Medulla oblongata (tissue), 1 donor: ENCODE measurements around the gene LMO7.
A peak's percentile ranks its signal among the peaks of the same experiment; 100 is the strongest.
"Not testable (repeated sequence)": the region's sequence is repeated elsewhere in the genome, so short reads cannot be mapped to it uniquely, and the experiment has no call there.

ENCODE experiments used
- DNase-seq: peaks from one replicate; pipeline ENCODE4 v3.0.0-alpha.2; 2015; ENCODE audit errors: extremely low spot score

The LMO7 gene

DNA sequence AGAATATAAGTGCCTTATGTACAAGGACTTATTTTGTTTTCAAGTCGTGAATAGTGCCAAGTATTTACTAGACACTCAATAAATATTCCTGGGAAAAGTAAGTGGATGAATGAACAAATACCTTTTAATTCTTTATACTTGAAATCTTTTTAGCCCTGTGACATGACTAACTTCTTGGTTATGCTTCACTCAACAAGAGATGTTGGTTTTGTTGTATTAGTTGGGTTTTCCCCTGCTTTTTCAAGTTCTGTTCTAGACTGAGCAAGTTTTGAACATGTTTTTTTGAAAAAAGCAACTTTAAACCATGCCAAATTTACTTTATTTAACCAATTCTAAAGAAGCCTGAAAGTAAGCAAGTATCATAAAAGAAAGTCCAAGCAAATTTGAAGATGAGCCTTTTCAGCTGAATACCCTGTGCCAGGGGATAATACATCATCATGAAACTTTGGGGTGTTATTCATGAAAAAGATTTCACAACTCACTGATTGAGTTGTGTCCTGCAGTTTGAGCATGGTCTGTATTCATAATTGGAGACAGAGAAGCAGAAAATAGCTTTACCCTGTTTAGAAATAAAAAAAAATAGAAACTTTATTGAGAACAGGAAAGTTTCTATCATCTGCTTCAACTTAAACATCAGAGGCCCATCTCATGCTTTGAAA is 11.1 kb downstream of the LMO7 start:
- no peak for DNase-seq

GRCh38 chr13:75648446-75648845 is 12.3 kb downstream of the LMO7 start:
- DNase-seq: no peak

DNA sequence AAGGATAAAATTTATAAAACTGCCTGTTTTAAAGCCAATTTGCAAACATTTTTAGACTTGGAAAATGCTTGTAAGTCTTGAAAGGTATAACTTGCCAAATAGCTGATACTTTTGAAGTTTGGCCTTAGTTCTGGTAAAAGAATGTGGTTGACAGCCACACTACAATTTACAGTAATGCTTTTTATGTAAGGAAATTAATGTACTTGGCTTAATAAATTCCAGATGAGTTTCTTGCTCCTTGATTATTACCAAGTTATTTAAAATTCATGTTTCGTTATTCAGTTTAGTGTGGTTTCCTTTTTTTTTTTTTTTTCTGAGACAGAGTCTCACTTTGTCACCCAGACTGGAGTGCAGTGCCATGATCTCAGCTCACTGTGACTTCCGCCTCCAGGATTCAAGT is 14.9 kb downstream of the LMO7 start:
- no peak for DNase-seq

DNA sequence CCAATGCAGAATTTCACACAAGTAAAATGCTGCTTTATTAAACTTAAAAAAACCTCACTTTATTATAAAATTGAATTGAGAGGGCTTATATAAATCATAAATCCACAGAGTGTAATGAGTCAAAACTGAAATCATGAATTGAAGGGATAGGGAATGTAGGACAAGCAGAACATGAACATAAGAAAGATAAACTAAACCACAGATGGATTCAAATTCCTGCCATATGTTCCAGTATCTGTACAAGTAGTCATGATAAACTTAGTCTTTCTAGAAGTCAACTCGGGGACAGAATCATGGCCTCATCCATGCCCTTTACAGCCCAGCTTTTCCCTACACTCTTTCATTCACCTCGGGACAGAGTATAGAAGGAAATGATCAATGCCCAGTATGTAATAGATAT is 16.6 kb downstream of the LMO7 start:
- DNase-seq: no peak

- no peak for DNase-seq
These were observed 20.4 kb downstream of the LMO7 start for GRCh38 chr13:75656425-75656989.

- DNase-seq: no peak
These were observed 21.0 kb downstream of the LMO7 start for GRCh38 chr13:75657111-75657510.

DNA sequence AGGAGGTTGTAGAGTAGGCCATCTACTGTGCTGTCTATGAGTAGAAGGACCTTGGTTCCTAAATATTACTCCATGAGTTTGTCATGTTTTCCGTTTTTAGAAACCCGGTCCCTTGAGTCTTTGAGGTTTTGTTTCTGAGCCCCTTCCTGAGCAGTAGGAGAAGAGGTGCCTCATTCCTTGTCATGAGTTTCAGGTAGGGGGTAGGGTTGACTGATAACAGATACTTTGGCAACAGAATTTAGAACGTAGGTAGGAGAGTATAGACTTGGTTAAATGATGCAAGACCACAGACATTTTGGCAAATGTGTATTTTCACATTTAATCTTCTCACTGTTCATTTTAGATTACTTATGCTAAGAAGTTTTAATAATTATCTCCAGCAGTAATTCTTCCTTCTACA is 24.6 kb downstream of the LMO7 start:
- DNase-seq: no peak

GRCh38 chr13:75661443-75661842 is 25.3 kb downstream of the LMO7 start:
- no peak for DNase-seq

DNA sequence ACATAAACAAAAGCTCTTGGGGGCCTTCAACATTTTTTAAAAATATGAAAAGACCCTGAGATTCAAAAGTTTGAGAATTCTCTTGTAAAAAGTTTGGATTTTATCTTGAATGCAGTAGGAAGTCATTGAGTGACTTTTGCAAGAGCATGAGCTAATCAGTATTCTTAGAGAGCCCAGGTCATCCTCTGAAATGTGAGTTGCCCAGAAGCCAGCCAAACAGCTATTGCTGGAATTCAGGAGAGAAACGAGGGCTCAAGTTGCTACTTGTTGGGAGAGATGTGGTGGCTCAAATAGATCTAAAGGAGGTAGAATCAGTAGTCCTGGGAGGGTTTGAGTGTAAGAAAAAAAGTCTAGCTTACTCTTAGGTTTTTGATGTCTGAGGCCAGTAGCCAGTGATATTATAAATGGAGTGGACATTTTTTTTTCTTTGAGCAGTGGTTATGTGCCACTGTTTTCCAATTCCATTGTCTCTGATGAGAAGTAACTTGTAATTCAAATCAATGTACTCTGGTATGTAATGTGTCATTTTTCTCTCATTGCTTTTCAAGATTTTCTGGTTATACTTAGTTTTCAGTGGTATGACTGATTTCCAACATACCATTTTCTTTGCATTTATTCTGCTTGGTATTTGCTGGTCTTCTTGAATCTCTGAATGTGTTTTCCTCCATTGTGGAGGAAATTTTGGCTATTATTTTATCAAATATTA is 30.7 kb downstream of the LMO7 start:
- no peak for DNase-seq

DNA sequence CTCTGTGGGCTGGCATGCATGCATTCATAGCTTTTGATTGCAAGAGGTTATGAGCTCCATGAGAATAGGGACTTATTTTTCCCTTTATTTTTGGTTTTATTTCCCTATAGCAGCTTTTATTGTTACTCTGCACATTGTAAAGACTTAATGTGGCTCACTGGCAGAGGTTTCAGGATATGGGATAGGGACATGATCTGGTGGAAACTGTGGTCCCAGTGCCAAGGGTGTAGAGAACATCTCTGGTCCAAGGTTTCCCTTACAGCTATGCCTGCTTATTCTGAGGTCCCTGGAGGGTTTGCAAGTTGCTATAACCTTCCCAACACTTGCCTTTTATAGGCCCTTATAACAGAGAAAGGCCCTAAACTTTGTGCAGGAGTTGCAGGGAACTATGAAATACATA is 33.6 kb downstream of the LMO7 start:
- DNase-seq: no peak

GRCh38 chr13:75670496-75670895 is 34.4 kb downstream of the LMO7 start:
- DNase-seq: no peak

DNA sequence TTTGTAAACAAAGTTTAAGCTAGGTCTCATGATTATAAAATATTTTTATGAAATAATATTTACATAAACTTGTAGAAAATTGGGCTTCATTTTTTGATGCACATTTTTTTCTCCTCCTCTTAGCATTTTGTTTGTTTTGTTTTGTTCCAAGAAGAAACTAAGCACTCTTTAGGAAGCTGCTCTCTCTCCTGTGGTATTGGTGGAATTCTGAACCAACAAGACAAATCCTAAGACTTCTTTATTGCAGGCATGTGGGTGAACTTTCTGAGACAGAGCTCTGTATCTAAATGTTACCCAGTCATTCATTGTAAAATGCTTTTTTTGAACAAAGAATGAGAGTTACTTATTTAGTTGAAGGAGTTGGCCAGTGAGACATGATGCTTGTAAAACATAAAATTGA is 39.3 kb downstream of the LMO7 start:
- DNase-seq: no peak

DNA sequence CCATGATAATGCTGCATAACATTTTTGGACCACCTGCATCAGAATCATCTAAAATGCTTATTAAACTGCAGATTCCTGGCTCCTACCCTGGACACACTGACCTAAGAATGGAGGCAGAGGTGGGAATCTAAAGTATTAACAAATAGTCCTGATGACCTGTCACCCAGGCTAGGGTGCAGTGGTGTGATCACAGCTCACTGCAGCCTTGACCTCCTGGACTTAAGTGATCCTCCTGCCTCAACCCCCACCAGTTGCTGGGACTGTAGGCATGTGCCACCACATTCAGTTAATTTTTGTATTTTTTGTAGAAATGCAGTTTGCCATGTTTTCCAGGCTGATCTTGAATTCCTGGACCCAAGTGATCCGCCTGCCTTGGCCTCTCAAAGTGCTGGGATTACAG is 43.3 kb downstream of the LMO7 start:
- no peak for DNase-seq

- DNase-seq: not testable (repeated sequence)
These were observed 44.1 kb downstream of the LMO7 start for GRCh38 chr13:75680251-75680650.

DNA sequence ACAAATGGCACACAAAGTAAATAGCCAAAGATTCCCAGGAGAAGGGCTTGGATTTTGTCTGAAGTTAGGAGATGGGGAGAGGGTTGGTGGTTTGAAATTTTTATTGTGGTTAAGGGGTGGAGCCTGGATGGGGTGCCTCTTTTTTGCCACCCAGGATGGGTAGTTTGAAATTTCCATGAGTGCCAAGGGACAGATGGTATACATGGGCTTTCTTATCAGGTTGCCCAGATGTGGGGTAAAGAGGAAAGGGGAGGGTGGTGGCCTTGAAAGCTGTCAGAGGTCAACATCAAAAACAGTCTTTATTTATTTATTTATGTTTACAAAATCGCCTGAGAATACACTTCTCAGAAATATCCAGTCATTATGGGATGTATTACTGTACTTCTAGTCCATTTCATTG is 46.2 kb downstream of the LMO7 start:
- no peak for DNase-seq

- no peak for DNase-seq
These were observed 49.1 kb downstream of the LMO7 start for GRCh38 chr13:75685239-75685697.

- peak; percentile 11 for DNase-seq
These were observed 51.1 kb downstream of the LMO7 start for GRCh38 chr13:75687150-75687763.

- DNase-seq: no peak
These were observed 53.6 kb downstream of the LMO7 start for GRCh38 chr13:75689686-75690085.

DNA sequence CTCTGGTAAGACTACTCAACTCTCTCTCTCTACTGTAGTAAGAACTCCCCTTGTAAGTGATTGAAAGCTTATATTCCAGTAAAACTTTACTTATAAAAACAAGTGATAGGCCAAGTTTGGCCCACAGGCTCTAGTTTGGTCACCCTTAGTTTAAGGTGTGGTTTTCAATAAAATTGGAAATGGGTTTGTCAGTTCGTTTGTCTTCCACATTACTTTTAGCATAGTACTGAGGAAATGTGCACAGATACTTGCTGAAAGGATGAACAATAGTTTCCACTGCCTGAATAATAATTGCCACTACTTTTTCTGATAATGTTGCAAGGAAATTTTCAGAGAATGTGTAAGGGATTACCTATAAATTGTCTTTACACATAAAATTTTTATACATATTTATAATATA is 54.5 kb downstream of the LMO7 start:
- DNase-seq: no peak

DNA sequence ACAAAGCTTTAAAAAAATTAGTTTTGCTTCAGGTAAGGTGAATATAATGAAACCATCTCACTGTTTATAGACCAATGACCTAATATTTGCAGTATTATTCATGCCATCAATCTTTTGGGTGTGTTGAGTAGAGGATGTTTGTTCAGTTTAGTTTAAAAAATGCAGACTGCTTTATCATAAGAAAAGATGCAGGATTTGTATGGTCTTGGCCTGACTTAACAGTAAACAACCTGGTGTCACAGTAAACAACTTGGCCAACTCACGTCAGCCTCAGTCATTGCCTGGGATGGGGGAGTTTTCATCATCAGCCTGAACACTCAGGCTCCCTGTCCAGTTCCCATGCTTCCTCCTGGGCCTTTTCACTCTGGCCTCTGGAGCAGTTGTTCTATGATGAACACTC is 55.1 kb downstream of the LMO7 start:
- DNase-seq: no peak

GRCh38 chr13:75693227-75693626 is 57.1 kb downstream of the LMO7 start:
- DNase-seq: no peak

GRCh38 chr13:75694722-75695121 is 58.6 kb downstream of the LMO7 start:
- no peak for DNase-seq

DNA sequence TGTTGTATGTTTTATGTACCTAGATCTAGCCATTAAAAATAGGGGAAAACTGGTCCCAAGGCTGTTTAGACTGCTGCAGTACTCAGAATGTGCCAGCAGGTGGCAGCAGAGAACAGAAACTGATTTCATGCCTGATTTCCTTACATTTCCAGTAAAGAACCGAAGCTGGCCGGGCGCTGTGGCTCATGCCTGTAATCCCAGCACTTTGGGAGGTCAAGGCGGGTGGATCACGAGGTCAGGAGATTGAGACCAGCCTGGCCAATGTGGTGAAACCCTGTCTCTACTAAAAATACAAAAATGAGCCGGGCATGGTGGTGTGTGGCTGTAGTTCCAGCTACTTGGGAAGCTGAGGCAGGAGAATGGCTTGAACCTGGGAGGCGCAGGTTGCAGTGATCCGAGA is 59.8 kb downstream of the LMO7 start:
- DNase-seq: peak; percentile 87
